GM12892 (cell line): ENCODE results near the gene NR2E3.

Experiments used
- POLR2A ChIP-seq: IDR thresholded peaks from 2 replicates; pipeline ENCODE4 v1.6.1; 2011; ENCODE audit warnings: low read depth, low read length, control low read depth
- POLR2AphosphoS5 ChIP-seq: IDR thresholded peaks from 2 replicates; pipeline ENCODE4 v1.6.1; 2011; ENCODE audit warnings: low read depth, low read length, control low read depth
- TAF1 ChIP-seq: IDR thresholded peaks from 2 replicates; pipeline ENCODE4 v1.6.1; 2011; ENCODE audit warnings: low read depth, mild to moderate bottlenecking, control low read depth, low read length, borderline replicate concordance

GRCh38 chr15:71781965-71782265 lies 28.4 kb upstream of the NR2E3 start:
- TF ChIP-seq POLR2AphosphoS5 = no peak
- TF ChIP-seq POLR2A = no peak
- no peak for TF ChIP-seq TAF1
